Measurements from ENCODE around the gene NFATC2.
"Not testable (repeated sequence)": the region's sequence is repeated elsewhere in the genome, so short reads cannot be mapped to it uniquely, and the experiment has no call there.

GRCh38 chr20:51568533-51568932, 26.0 kb upstream of the NFATC2 start:
- TF ChIP-seq POLR2A, CTCF (IDR thresholded peaks at IDR 0.05): not testable (repeated sequence)
